OCI-LY3 (cell line): ENCODE measurements around the gene MARCHF3.
"Not testable (repeated sequence)": the region's sequence is repeated elsewhere in the genome, so short reads cannot be mapped to it uniquely, and the experiment has no call there.

Source experiments
- H2AFZ ChIP-seq: fragments of 200-600, 300-600 bp; shearing (Covaris generic); 2 replicates; pipeline ENCODE4 v1.6.0; 2014; ENCODE audit warnings: antibody characterized with exemption, low read depth, low read length
- H3K27ac ChIP-seq: fragments of 200-600, 300-600 bp; sonication (generic); 2 replicates; pipeline ENCODE4 v1.5.1; 2014; ENCODE audit warnings: mild to moderate bottlenecking, low read length, moderate library complexity, mixed read lengths
- H3K27me3 ChIP-seq: fragments of 200-600, 300-600 bp; sonication (generic); 2 replicates; pipeline ENCODE4 v1.6.1; 2014; ENCODE audit warnings: low read depth, low read length, mixed read lengths
- H3K36me3 ChIP-seq: fragments of 200-600, 300-600 bp; sonication (generic); replicated peaks from 2 replicates; pipeline ENCODE3; 2014; ENCODE audit warnings: low read depth, low read length, mixed read lengths
- H3K4me1 ChIP-seq: fragments of 300-600, 200-600 bp; sonication (generic); 2 replicates; pipeline ENCODE4 v1.6.1; 2014; ENCODE audit warnings: low read length, mixed read lengths
- H3K4me2 ChIP-seq: fragments of 200-600, 300-600 bp; sonication (generic); 2 replicates; pipeline ENCODE4 v1.6.1; 2014; ENCODE audit warnings: low read length, mixed read lengths
- H3K4me3 ChIP-seq: fragments of 300-600, 200-600 bp; sonication (generic); 2 replicates; pipeline ENCODE4 v1.5.1; 2014; ENCODE audit warnings: antibody characterized with exemption, mild to moderate bottlenecking, low read length, moderate library complexity
- H3K79me2 ChIP-seq: fragments of 300-600, 200-600 bp; shearing (Covaris generic); 2 replicates; pipeline ENCODE4 v1.6.1; 2014; ENCODE audit warnings: mild to moderate bottlenecking, low read length, mixed read lengths
- H3K9ac ChIP-seq: fragments of 300-600, 200-600 bp; shearing (Covaris generic); 2 replicates; pipeline ENCODE4 v1.6.0; 2014; ENCODE audit warnings: mild to moderate bottlenecking, low read length, moderate library complexity
- H3K9me3 ChIP-seq: fragments of 200-600, 300-600 bp; shearing (Covaris generic); 2 replicates; pipeline ENCODE4 v1.6.1; 2014; ENCODE audit warnings: low read length, mixed read lengths; ENCODE audit not compliant: insufficient read depth
- H4K20me1 ChIP-seq: fragments of 200-600, 300-600 bp; sonication (generic); 2 replicates; pipeline ENCODE4 v1.6.1; 2016; ENCODE audit warnings: low read length, mixed read lengths; ENCODE audit not compliant: insufficient read depth
- CTCF ChIP-seq: fragments of 200-600, 300-600 bp; sonication (generic); IDR thresholded peaks from 2 replicates; pipeline ENCODE4 v1.5.1; 2014; ENCODE audit warnings: antibody characterized with exemption, low read length, low read depth
- EZH2phosphoT487 ChIP-seq: fragments of 200-600 bp; shearing (Covaris generic); IDR thresholded peaks from 2 replicates; pipeline ENCODE4 v1.6.1; 2018; ENCODE audit warnings: antibody characterized with exemption, mixed run types, low read depth

MARCHF3 gene

GRCh38 chr5:126909856-126910255, 120.5 kb downstream of the MARCHF3 start:
- no peak overlapping the region for H3K4me3 ChIP-seq
- no peaks in the 10 kb centered on the region for H3K36me3 ChIP-seq
- no peaks in the 10 kb centered on the region for H3K9me3 ChIP-seq
- no peaks in the 10 kb centered on the region for H3K4me1 ChIP-seq
- no peak overlapping the region for H2AFZ ChIP-seq
- TF ChIP-seq CTCF (no peak), EZH2phosphoT487 (no peak)
- no peak overlapping the region for H3K4me2 ChIP-seq
- H3K27me3 ChIP-seq: no peaks in the 10 kb centered on the region
- H3K9ac ChIP-seq: no peak overlapping the region
- H4K20me1 ChIP-seq: no peaks in the 10 kb centered on the region
- no peaks in the 10 kb centered on the region for H3K79me2 ChIP-seq
- H3K27ac ChIP-seq: no peak overlapping the region

GRCh38 chr5:126904407-126904806, 126.0 kb downstream of the MARCHF3 start:
- H3K4me2 ChIP-seq, H3K79me2 ChIP-seq, H3K9me3 ChIP-seq, H3K4me3 ChIP-seq, H3K27me3 ChIP-seq, H3K4me1 ChIP-seq, H3K36me3 ChIP-seq, H3K27ac ChIP-seq, H2AFZ ChIP-seq, H4K20me1 ChIP-seq, H3K9ac ChIP-seq: not testable (repeated sequence)

- no peaks in the 10 kb centered on the region for H4K20me1 ChIP-seq
- no peaks in the 10 kb centered on the region for H3K36me3 ChIP-seq
- H3K4me2 ChIP-seq: no peak overlapping the region
- H3K27me3 ChIP-seq: no peaks in the 10 kb centered on the region
- no peaks in the 10 kb centered on the region for H3K79me2 ChIP-seq
- no peaks in the 10 kb centered on the region for H3K4me1 ChIP-seq
- no peak overlapping the region for H2AFZ ChIP-seq
- TF ChIP-seq EZH2phosphoT487: no peak
- TF ChIP-seq CTCF: no peak
- H3K9me3 ChIP-seq: no peaks in the 10 kb centered on the region
- H3K27ac ChIP-seq: no peak overlapping the region
- H3K4me3 ChIP-seq: no peak overlapping the region
- no peak overlapping the region for H3K9ac ChIP-seq
Observed at GRCh38 chr5:126900796-126901195, 129.6 kb downstream of the MARCHF3 start.

- no peaks in the 10 kb centered on the region for H3K27me3 ChIP-seq
- no peak overlapping the region for H3K9ac ChIP-seq
- no peak overlapping the region for H2AFZ ChIP-seq
- H3K36me3 ChIP-seq: no peaks in the 10 kb centered on the region
- H4K20me1 ChIP-seq: no peaks in the 10 kb centered on the region
- no peaks in the 10 kb centered on the region for H3K9me3 ChIP-seq
- H3K4me2 ChIP-seq: no peak overlapping the region
- no peaks in the 10 kb centered on the region for H3K4me1 ChIP-seq
- TF ChIP-seq EZH2phosphoT487 (no peak), CTCF (no peak)
- no peak overlapping the region for H3K27ac ChIP-seq
- no peak overlapping the region for H3K4me3 ChIP-seq
- no peaks in the 10 kb centered on the region for H3K79me2 ChIP-seq
Observed at GRCh38 chr5:126899476-126899875, 130.9 kb downstream of the MARCHF3 start.
